NCI-H128 (cell line): ENCODE data around the gene C1orf159.
"Not testable (repeated sequence)": the region's sequence is repeated elsewhere in the genome, so short reads cannot be mapped to it uniquely, and the experiment has no call there.

Source experiments
- DNase-seq: peaks from one replicate; lab custom pipeline; 2025; ENCODE audit not compliant: unreplicated experiment; lab: John Stamatoyannopoulos, UW

C1orf159 gene

GRCh38 chr1:1118876-1119220 is 3.0 kb upstream of the C1orf159 start:
- no peak for DNase-seq

GRCh38 chr1:1118011-1118875 is 2.4 kb upstream of the C1orf159 start:
- no peak for DNase-seq

DNA sequence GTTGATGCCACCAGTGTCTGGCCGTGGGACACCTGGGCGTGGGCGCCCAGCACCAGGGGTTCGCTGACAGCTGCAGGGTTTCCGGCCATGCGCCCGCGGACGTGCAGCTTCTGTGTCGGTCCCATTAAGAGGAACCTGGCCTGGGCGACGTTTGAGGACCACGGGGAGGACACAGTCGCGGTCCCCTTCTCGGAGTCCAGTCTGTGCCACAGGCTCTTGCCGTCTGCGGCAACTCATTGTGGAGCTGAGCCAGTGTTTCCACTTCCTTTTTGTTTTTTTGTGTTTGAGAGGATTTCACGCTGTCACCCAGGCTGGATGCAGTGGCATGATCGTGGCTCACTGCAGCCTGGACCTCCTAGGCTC is 1.6 kb upstream of the C1orf159 start:
- no peak for DNase-seq

GRCh38 chr1:1116701-1117468 is 996 bp upstream of the C1orf159 start:
- DNase-seq, result no peak

DNA sequence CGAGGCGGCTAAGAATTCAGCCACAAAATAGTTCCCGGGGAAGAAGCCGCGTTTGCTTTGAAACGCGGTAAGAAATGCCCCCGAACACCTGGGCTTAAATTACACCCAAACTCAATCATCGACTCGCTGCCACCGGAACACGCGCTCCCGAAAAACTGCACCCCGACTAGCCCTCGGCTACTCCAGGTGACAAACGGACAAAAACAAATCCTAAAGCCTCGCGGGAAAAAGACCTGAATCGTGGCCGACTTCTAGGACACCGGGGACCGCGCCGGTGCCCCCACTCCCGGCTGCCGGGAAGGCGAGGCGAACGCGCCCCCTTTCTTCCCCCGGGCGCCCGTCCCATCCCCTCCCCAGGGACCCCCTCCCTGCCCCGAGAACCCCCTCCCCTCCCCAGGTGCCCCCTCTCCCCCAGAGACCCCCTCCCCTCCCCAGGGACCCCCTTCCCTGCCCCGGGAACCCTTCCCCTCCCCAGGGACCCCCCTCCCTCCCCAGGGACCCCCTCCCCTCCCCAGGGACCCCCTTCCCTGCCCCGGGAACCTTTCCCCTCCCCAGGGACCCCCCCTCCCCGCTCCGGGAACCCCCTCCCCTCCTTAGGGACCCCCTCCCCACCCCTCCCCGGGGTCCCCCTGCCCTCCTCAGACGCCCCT is 628 bp downstream of the C1orf159 start:
- no peak for DNase-seq

GRCh38 chr1:1114431-1114830 is 1.5 kb downstream of the C1orf159 start:
- no peak for DNase-seq

DNA sequence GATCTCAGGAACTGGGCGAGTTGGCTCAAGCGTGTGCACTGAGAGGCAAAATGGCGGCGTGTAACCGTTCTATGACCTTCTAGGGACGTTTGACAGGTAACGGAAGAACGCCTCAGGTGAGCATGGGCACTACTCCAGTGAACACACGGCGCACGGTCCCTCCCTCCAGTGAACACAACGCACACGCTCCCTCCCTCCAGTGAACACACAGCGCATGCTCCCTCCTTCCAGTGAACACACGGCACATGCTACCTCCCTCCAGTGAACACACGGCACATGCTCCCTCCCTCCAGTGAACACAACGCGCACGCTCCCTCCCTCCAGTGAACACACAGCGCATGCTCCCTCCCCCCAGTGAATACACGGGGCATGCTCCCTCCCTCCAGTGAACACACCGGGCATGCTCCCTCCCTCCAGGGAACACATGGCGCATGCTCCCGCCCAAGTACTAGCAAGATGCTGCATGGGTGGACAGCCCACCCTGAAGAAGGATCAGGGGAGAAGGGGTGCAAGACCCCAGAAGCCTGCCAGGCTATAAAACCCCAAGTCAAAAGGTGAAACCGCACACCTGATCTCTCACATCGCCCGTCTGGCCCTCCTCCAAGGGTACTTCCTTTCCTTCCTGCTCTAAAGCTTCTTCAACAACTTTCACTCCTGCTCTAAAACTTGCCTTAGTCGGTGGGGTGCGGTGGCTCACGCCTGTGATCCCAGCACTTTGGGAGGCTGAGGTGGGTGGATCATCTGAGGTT is 3.5 kb downstream of the C1orf159 start:
- no peak for DNase-seq

DNA sequence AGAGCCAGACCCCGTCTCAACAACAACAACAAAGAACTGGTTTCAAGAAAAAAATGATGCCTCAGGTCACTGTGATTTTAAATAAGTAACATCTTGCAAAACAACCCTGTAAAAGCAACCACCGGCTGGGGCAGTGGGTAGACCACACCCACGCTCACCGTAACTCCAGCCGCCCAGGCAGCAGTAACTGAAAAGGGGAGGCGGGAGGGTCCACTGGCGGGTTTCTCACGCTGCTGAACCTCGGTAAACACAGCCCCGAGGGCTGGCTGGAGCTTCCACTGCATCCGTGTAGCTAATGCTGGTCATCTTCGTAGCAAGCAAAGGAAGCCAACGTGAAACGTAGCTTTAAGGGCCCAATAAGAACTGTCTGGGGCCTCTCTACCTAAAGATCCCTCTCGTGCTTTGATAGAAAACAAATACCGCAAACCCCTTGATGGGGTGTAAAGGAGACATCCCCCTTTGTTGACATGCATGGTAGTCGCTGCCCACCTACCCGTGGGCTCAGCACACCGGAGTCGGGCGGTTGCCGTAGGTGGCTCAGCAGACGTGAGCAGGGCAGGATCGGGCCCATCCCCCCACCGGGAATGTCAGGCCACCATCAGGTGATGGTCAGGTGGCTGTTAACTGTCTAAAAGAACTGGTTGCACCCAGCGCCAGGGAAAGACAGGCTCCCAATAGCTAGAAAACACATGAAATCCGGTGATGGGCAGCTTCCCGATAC is 4.2 kb downstream of the C1orf159 start:
- DNase-seq, result no peak

GRCh38 chr1:1110561-1110971 is 5.3 kb downstream of the C1orf159 start:
- DNase-seq, result no peak

DNA sequence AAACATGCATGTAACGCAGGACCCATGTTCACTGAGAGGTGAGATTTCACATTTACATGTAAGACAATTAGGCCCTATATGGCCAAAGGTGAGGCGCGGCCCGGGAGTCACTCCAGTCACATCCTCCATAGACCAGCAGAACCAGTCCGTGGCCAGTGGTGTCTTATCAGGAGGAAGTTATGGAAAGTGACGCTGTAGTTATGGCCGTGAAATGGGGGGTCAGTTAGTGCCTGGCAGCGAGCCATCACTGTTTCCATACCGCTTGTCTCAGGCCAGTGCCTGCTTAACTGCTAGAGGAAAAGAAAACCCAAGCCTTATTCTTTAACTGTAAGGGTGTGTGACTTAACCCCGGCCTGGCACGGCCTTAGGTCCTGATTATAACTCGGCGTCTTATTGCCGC is 6.1 kb downstream of the C1orf159 start:
- no peak for DNase-seq

GRCh38 chr1:1106510-1107221 is 9.2 kb downstream of the C1orf159 start:
- no peak for DNase-seq

GRCh38 chr1:1104152-1104551 is 11.7 kb downstream of the C1orf159 start:
- not testable (repeated sequence) for DNase-seq

DNA sequence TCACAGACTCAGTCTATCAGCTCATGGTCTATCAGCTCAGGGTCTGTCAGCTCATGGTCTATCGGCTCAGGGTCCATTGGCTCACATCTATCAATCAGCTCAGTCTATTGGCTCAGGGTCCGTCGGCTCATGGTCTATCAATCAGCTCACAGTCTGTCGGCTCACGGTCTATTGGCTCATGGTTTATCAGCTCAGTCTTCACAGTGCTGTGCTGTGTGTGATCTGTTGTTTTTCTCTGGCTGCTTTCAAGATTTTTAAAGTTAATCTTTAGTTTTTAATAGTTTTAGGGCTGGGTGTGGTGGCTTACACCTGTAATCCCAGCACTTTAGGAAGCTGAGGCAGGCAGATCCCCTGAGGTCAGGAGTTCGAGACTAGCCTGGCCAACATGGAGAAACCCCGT is 14.4 kb downstream of the C1orf159 start:
- no peak for DNase-seq

GRCh38 chr1:1100296-1100695 is 15.6 kb downstream of the C1orf159 start:
- DNase-seq, result no peak

DNA sequence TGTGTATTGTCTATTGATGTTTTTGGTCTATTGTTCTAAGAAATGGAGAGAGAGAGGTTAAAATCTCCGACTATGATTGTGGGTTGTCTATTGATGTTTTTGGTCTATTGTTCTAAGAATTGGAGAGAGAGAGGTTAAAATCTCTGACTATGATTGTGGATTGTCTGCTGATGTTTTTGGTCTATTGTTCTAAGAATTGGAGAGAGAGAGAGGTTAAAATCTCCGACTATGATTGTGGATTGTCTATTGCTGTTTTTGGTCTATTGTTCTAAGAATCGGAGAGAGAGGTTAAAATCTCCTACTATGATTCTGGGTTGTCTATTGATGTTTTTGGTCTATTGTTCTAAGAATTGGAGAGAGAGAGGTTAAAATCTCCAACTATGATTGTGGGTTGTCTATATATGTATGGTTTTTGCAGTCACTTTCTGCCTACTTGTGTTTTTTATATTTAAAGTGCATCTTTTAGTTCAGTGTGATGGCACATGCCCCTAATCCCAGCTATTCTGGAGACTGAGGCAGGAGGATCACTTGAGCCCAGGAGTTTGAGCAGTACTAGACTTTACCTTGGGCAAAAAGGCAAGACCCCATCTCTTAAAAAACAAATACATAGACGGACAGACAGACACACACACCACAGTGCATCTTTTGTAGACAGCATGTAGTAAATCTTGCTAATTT is 16.2 kb downstream of the C1orf159 start:
- no peak for DNase-seq

- DNase-seq, result no peak
These were observed 17.0 kb downstream of the C1orf159 start for GRCh38 chr1:1098681-1099421.

DNA sequence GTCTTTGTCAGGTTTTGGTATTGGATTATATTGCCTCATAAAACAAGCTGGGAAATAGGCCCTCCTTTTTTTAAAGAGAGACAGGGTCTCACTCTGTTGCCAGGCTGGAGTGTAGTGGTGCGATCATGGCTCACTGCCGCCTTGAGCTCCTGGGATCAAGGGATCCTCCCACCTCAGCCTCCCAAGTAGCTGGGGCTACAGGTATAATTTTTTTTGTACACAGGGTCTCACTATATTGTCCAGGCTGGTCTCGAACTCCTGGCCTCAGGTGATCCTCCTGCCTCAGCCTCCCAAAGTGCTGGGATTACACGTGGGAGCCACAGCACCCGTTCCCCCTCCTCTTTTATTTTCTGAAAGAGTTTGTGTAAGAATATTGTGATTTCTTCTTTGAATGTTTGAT is 19.8 kb downstream of the C1orf159 start:
- DNase-seq, result not testable (repeated sequence)

DNA sequence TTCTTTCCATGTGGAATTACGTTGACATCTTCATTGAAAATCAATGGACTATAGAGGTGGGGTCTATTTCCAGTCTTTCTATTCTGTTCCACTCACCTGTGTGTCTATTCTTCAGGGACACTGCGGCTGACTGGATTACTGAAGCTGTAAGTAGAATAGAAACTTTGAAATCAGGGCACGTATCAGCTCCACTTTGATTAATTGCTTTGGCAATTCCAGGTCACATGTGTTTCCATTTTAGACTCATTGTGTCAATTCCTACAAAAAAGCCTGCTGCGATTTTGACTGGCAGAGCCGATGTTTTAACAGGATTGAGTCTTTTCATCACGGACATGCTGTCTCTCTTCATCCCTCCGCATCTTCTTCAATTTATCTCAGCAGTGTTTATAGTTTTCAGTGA is 20.9 kb downstream of the C1orf159 start:
- no peak for DNase-seq

GRCh38 chr1:1093610-1093943 is 22.3 kb downstream of the C1orf159 start:
- no peak for DNase-seq
